HepG2 (cell line): Measurements from ENCODE around the gene SRCIN1. TPM values are rescaled to one million over a fixed set of nuclear protein-coding genes. Genes with fewer than 3 reads are reported as not detected.

ENCODE experiments used
- AHR ChIP-seq: IDR thresholded peaks from 2 replicates; pipeline ENCODE4 v1.6.1; 2018; ENCODE audit warnings: missing genetic modification reagents, missing compliant biosample characterization
- E2F5 ChIP-seq: sonication (generic); formaldehyde crosslinking; conservative IDR thresholded peaks from 2 replicates; pipeline ENCODE4 v1.4.0; 2020; ENCODE audit warnings: missing genetic modification reagents
- HNF1A ChIP-seq, 2 experiments: sonication (generic) in 1 of 2; formaldehyde crosslinking in 1 of 2; IDR thresholded peaks; 2 replicates each; pipeline versions ENCODE4 v1.4.0 to v1.6.1; 2016 to 2020; ENCODE audit warnings: borderline replicate concordance in 1 of 2, low read depth in 1 of 2, mild to moderate bottlenecking in 1 of 2, missing genetic modification reagents in 1 of 2
- KLF6 ChIP-seq: IDR thresholded peaks from 2 replicates; pipeline ENCODE4 v1.8.0; 2016; ENCODE audit warnings: missing biosample characterization, missing genetic modification reagents
- MAZ ChIP-seq, 2 experiments: sonication (generic) in 1 of 2; formaldehyde crosslinking in 1 of 2; IDR thresholded peaks; 2 replicates each; pipeline versions ENCODE4 v1.5.0 to v1.6.1; 2012 to 2020; ENCODE audit warnings: low read depth in 2 of 2, mild to moderate bottlenecking in 2 of 2, borderline replicate concordance in 1 of 2, improper control_type of control experiment in 1 of 2, low read length in 1 of 2, missing genetic modification reagents in 1 of 2, moderate library complexity in 1 of 2
- NBN ChIP-seq: fragments of 450-650 bp; conservative IDR thresholded peaks from 2 replicates; pipeline ENCODE4 v1.6.1; 2017
- NFAT5 ChIP-seq: sonication (generic); formaldehyde crosslinking; IDR thresholded peaks from 2 replicates; pipeline ENCODE4 v1.4.0; 2020; ENCODE audit warnings: missing genetic modification reagents
- PAF1 ChIP-seq: IDR thresholded peaks from 2 replicates; pipeline ENCODE4 v1.6.1; 2016; ENCODE audit warnings: missing genetic modification reagents, missing compliant biosample characterization
- TMF1 ChIP-seq: sonication (generic); formaldehyde crosslinking; IDR thresholded peaks from 2 replicates; pipeline ENCODE4 v1.8.1; 2022; ENCODE audit warnings: low read depth, missing genetic modification reagents
- TRAFD1 ChIP-seq: sonication (generic); formaldehyde crosslinking; IDR thresholded peaks from 2 replicates; pipeline ENCODE4 v1.5.1; 2020; ENCODE audit warnings: missing genetic modification reagents, mild to moderate bottlenecking, borderline replicate concordance
- ZBTB37 ChIP-seq: sonication (generic); formaldehyde crosslinking; IDR thresholded peaks from 2 replicates; pipeline ENCODE4 v1.4.0; 2020; ENCODE audit warnings: mild to moderate bottlenecking, missing genetic modification reagents
- ZNF746 ChIP-seq: sonication (generic); formaldehyde crosslinking; IDR thresholded peaks from 2 replicates; pipeline ENCODE4 v1.8.0; 2022; ENCODE audit warnings: mild to moderate bottlenecking, missing genetic modification reagents
- ZNF781 ChIP-seq: sonication (generic); formaldehyde crosslinking; IDR thresholded peaks from 2 replicates; pipeline ENCODE4 v1.5.1; 2020; ENCODE audit warnings: borderline replicate concordance, mild to moderate bottlenecking, missing genetic modification reagents; ENCODE audit errors: not compliant biosample characterization
- ZNF879 ChIP-seq: sonication (generic); formaldehyde crosslinking; IDR thresholded peaks from 2 replicates; pipeline ENCODE4 v1.8.1; 2023; ENCODE audit warnings: missing genetic modification reagents
- polyA plus RNA-seq, 8 experiments: library from polyadenylated mRNA; depleted of rRNA in 3 of 8; stranded (reverse) in 7 of 8; unstranded in 1 of 8; fragments of >200 nt; fragmentation: Illumina TruSeq in 4 of 8; extraction: Trizol in 4 of 8; gene quantifications; 2 replicates each; pipeline versions ENCODE4 v1.2.1 to v1.2.3, GENCODE V29; 2011 to 2016; ENCODE audit warnings: low read depth in 4 of 8, missing spikeins in 1 of 8, mixed read lengths in 1 of 8; ENCODE audit not compliant: insufficient read depth in 1 of 8
- total RNA-seq, 5 experiments: library from RNA; depleted of rRNA; stranded (reverse); fragments of >200 nt; fragmentation: Illumina TruSeq; extraction: Trizol; gene quantifications; 2 replicates each; pipeline ENCODE4 v1.2.3, GENCODE V29; 2016; ENCODE audit warnings: low read depth in 1 of 5

The SRCIN1 gene
- total and polyA plus RNA-seq, 2 of the 13 experiments (the other 11 are each of a cell fraction or from before 2014, with no cell fraction given): 1.2 to 9.6 TPM

- TF ChIP-seq NFAT5 (CRISPR knock-in tag) (no peak; the same call in 1 of the 2 replicates), KLF6 (CRISPR knock-in tag) (no peak), HNF1A (IDR thresholded peaks at IDR 0.05; ENCODE audit: low read depth) (no peak), HNF1A (CRISPR knock-in tag; IDR thresholded peaks at IDR 0.05; ENCODE audit: borderline replicate concordance) (no peak), ZNF781 (CRISPR knock-in tag) (no peak), E2F5 (CRISPR knock-in tag) (no peak), AHR (CRISPR knock-in tag) (no peak), TMF1 (peak; percentile 26; the same call in 1 of the 2 replicates), NBN (no peak), ZNF746 (CRISPR knock-in tag) (no peak), MAZ (IDR thresholded peaks at IDR 0.05; ENCODE audit: borderline replicate concordance, low read depth, low read length) (no peak), MAZ (CRISPR knock-in tag; IDR thresholded peaks at IDR 0.05; ENCODE audit: low read depth) (peak; percentile 70), ZNF879 (CRISPR knock-in tag) (no peak), PAF1 (CRISPR knock-in tag) (no peak), TRAFD1 (CRISPR knock-in tag) (no peak), ZBTB37 (CRISPR knock-in tag) (no peak)
Measured at GRCh38 chr17:38510421-38511149, 95.2 kb downstream of the SRCIN1 start (continued).
